ENCODE data around the gene APC2. TPM values are rescaled to one million over a fixed set of nuclear protein-coding genes. Genes with fewer than 3 reads are reported as not detected.

Gene APC2
- total RNA-seq, 1 donor from 2014 or later = 0.20 TPM

DNA sequence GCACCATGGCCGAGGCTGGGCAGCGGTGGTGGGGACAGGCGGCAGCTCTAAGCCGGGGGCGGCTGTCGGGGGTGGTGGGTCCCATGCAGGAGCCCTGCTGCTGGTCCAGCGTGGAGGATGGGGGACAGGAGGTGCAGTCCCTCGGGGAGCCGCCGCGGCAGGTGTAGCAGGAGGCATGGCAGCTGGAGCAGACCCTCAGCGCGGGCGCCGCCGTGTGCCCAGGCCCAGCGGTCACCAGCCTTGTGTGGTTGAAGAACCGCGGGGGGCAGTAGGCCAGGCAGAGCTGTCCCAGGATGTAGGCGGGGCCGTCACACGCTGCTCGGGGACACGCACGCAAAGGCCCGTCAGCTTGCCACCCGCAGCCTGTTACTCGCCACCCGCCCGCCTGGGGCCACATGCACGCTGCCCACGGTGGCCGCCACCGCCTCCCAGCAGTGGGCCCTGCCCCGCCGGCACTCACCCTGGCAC, 32.0 kb downstream of the APC2 start:
- DNase-seq (peak; percentile 65), ATAC-seq (no peak)
- Histone ChIP-seq H3K4me3 (no peak overlapping the region), H3K27ac (no peak overlapping the region), H3K36me3 (no peaks in the 10 kb centered on the region), H3K9me3 (no peaks in the 10 kb centered on the region), H3K27me3 (no peaks in the 10 kb centered on the region), H3K4me1 (peaks cover 11% of the 10 kb centered on the region)
- intact Hi-C loops (cut with DNase I) = no loop called here
- TF ChIP-seq, protein P1, sequence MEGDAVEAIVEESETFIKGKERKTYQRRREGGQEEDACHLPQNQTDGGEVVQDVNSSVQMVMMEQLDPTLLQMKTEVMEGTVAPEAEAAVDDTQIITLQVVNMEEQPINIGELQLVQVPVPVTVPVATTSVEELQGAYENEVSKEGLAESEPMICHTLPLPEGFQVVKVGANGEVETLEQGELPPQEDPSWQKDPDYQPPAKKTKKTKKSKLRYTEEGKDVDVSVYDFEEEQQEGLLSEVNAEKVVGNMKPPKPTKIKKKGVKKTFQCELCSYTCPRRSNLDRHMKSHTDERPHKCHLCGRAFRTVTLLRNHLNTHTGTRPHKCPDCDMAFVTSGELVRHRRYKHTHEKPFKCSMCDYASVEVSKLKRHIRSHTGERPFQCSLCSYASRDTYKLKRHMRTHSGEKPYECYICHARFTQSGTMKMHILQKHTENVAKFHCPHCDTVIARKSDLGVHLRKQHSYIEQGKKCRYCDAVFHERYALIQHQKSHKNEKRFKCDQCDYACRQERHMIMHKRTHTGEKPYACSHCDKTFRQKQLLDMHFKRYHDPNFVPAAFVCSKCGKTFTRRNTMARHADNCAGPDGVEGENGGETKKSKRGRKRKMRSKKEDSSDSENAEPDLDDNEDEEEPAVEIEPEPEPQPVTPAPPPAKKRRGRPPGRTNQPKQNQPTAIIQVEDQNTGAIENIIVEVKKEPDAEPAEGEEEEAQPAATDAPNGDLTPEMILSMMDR (IDR thresholded peaks at IDR 0.05) = no peak

DNA sequence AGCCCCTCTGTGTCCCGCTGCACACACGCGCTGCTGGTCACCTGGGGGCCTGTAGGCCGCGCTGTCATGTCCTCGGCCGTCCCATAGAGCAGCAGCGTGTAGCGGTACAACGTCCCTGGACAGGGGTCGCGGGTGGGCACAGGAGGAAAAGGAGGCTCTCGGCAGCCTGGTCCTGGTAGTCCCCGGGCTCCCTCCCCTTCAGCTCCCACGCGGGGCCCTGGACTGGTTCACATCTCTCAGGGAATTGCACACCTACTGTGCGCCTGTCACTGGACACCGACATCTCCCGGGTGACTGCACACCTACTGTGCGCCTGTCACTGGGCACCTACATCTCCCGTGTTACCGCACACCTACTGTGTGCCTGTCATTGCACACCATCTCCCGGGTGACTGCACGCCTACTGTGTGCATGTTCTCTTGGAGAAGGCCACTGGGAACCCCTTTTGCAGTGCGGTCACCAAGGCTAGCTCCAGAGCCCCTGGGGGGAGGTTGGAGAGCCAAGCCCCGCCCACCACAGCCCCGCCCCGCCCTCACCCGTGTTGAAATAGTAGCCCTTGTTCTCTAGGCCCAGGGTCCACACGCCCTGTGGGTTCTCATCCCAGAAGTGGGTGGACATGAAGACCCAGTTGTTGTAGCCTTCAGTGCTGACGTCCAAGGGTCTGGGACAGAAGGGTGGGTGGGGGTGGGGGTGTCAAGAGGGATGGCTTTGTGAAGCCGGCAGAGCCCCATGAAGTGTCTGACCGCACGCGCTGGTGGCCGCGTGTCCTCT, 32.6 kb downstream of the APC2 start:
- no peaks in the 10 kb centered on the region for H3K36me3 ChIP-seq
- no peak overlapping the region for H3K27ac ChIP-seq
- intact Hi-C loops (cut with DNase I) = no loop called here
- TF ChIP-seq, protein P1 (IDR thresholded peaks at IDR 0.05) = no peak
- H3K9me3 ChIP-seq = no peaks in the 10 kb centered on the region
- H3K27me3 ChIP-seq = no peaks in the 10 kb centered on the region
- ATAC-seq (no peak), DNase-seq (no peak)
- no peak overlapping the region for H3K4me3 ChIP-seq
- H3K4me1 ChIP-seq = peaks cover 11% of the 10 kb centered on the region

DNA sequence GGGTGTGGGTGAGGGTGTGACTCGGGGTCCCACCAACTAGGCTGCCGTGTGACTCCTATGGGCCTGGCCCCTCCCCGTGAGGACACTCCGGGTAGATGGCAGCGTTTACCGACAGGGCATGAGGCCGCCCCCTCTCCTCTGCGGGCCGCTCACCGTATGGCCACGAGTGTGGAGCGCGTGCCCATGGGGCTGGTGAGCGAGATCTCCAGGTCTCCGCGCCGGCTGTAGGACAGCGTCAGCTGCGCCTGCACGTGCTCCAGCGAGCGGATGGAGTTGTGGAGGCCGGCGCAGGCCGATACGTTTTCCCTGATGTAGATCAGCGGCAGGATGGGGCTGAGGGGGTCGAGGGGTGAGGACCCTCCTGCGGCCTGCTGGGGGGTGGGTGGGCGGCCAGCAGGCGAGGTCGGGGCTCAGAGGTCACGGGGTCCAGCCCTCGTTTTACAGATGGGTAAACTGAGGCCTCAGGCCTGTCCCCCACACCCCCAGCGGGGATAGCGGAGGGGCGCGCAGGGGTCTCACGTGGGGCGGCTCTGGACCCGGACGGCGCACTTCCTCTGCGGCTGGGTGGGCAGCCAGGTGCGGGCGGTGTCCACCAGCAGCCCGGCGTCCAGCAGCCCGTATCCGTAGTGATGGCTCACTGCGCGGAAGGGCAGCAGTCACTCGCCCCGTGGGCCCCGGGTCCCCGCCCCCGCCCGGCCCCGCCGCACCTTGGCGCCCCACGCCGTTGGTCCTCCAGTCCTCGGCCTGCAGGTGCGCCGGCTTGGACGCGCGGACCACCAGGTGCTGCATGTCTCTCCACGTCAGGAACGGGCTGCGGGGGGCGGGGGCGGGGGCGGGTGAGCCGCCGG, 33.4 kb downstream of the APC2 start:
- H3K27ac ChIP-seq = no peak overlapping the region
- H3K4me3 ChIP-seq = no peak overlapping the region
- no peaks in the 10 kb centered on the region for H3K36me3 ChIP-seq
- DNase-seq (no peak), ATAC-seq (no peak)
- TF ChIP-seq, protein P1 (IDR thresholded peaks at IDR 0.05) = no peak
- intact Hi-C loops (cut with DNase I) = no loop called here
- peaks cover 4% of the 10 kb centered on the region for H3K4me1 ChIP-seq
- H3K27me3 ChIP-seq = no peaks in the 10 kb centered on the region
- H3K9me3 ChIP-seq = no peaks in the 10 kb centered on the region

DNA sequence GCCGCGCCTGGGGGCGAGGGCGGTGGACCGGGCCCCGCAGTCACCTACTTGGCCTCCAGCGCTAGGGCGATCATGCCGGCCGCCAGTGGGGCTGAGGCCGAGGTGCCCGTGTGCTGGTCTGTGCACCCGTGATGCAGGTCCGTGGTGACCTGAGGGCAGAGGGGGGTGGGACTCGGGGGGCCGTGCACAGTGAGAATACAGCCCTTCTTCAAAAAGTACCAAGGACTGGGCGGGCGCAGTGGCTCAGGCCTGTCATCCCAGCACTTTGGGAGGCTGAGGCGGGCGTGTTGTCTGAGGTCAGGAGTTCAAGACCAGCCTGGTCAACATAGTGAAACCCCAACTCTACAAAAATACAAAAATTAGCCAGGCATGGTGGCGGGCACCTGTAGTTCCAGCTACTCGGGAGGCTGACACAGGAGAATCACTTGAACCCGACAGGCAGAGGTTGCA, 34.1 kb downstream of the APC2 start:
- DNase-seq (no peak), ATAC-seq (no peak)
- no peaks in the 10 kb centered on the region for H3K36me3 ChIP-seq
- TF ChIP-seq, protein P1 (IDR thresholded peaks at IDR 0.05) = no peak
- H3K4me3 ChIP-seq = no peak overlapping the region
- H3K9me3 ChIP-seq = no peaks in the 10 kb centered on the region
- no peak overlapping the region for H3K27ac ChIP-seq
- intact Hi-C loops (cut with DNase I) = no loop called here
- H3K27me3 ChIP-seq = no peaks in the 10 kb centered on the region
- peaks cover 3% of the 10 kb centered on the region for H3K4me1 ChIP-seq

DNA sequence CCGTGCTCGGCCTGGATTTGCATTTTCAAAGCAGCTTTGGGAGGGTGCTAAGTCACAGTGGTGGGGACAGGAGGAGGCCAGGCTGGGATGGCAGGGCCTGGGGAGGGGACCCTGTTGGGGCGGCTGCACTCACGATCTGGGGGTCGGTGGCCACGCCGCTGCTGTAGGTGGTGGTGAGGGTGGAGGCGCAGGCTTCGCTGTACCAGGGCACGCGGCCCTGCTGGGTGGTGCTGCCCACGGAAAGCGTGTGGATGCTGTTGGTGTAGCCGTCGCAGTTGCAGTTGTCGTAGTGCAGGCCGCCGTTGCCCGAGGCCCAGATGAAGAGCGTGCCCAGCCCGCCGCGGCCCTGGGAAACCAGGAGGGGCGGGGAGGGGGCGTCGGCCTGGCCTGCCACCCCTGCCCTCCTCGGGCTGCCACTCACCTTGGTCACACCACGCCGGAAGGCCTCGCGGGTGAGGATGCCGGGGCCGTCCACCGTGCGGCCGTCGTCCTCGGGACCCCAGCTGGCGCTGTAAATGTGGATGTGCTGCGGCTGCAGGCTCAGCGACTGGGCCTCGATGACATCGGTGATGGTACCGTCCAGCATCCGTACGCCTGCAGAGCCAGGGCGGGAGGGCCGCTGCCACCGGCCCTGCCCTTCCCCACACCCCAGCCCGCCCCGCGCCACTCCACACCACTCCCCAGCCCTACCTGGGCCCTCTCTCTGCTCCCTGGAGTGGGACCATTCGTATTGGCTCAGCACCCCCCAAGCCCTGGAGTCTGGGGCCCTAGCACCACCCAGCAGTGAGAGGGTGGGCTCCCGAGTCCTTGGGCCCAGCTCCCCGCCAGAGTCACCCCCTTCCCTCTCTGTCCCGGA, 37.0 kb downstream of the APC2 start:
- H3K4me3 ChIP-seq = no peak overlapping the region
- H3K36me3 ChIP-seq = no peaks in the 10 kb centered on the region
- H3K4me1 ChIP-seq = peaks cover 11% of the 10 kb centered on the region
- TF ChIP-seq, protein P1 (IDR thresholded peaks at IDR 0.05) = no peak
- ATAC-seq = no peak
- H3K9me3 ChIP-seq = no peaks in the 10 kb centered on the region
- no peaks in the 10 kb centered on the region for H3K27me3 ChIP-seq
- H3K27ac ChIP-seq = no peak overlapping the region
- intact Hi-C loops (cut with DNase I) = no loop called here
- peak; percentile 65 for DNase-seq

Data from upper lobe of right lung (tissue), 1 donor.